Smooth muscle cell of the coronary artery (primary cell): ENCODE data around the gene C1orf232. TPM values are rescaled to one million over a fixed set of nuclear protein-coding genes. Genes with fewer than 3 reads are reported as not detected.

Experiments
- total RNA-seq: library from RNA; depleted of rRNA; stranded (reverse); fragments of >200 nt; gene quantifications from 2 replicates; pipeline ENCODE4 v1.2.3, GENCODE V29; 2014; ENCODE audit warnings: low replicate concordance

Gene C1orf232
- total RNA-seq: not detected in 2 replicates

GRCh38 chr1:26168410-26169197 is at the start of gene C1orf232:
Gene C1orf232 (minus strand): TSS chr1:26168963. CDS start chr1:26168499, 464 bp downstream.

GRCh38 chr1:26190373-26190987 is 21.7 kb upstream of the C1orf232 start, which contains the start of gene CATSPER4:
Gene CATSPER4 (plus strand): TSS chr1:26190602. CDS start chr1:26190628, 26 bp downstream.

GRCh38 chr1:26177182-26177684 is 8.5 kb upstream of the C1orf232 start, which contains the start of gene CNKSR1:
Gene CNKSR1 (plus strand): TSS chr1:26177491. CDS start chr1:26177548, 57 bp downstream.

GRCh38 chr1:26171084-26172072 is 2.6 kb upstream of the C1orf232 start, which contains the start of gene ZNF593OS:
Gene ZNF593OS (minus strand): TSS chr1:26171832. CDS start chr1:26171661, 171 bp downstream.

GRCh38 chr1:26169669-26170471 is 1.1 kb upstream of the C1orf232 start, which contains the start of gene ZNF593:
Gene ZNF593 (plus strand): TSS chr1:26169908. CDS start chr1:26169984, 76 bp downstream.

GRCh38 chr1:26158908-26159742 is 9.6 kb downstream of the C1orf232 start, which contains the start of gene FAM110D:
Gene FAM110D (plus strand): TSS chr1:26159079. CDS start chr1:26161292, 2,213 bp downstream.

Other genes with a start within 250 kb of the C1orf232 start
- 5.0 and 7.0 TPM in 2 replicates for gene PAFAH2, start 170.9 kb downstream of the C1orf232 start, total RNA-seq
- 0.15 and 0.23 TPM in 2 replicates for gene EXTL1, start 147.2 kb downstream of the C1orf232 start, total RNA-seq
- gene SLC30A2, start 122.8 kb downstream of the C1orf232 start, total RNA-seq: not detected in 2 replicates
- gene TRIM63, start 101.3 kb downstream of the C1orf232 start, total RNA-seq: 0.82 TPM in 1 of 2 replicates, not detected in the other
- gene PDIK1L, start 57.1 kb downstream of the C1orf232 start, total RNA-seq: 2.9 TPM in 2 replicates
- gene FAM110D, start 9.9 kb downstream of the C1orf232 start, total RNA-seq: under 0.01 and 0.08 TPM in 2 replicates
- gene ZNF593, start 945 bp upstream of the C1orf232 start, total RNA-seq: 11.2 and 41.5 TPM in 2 replicates
- gene ZNF593OS, start 2.9 kb upstream of the C1orf232 start, total RNA-seq: not detected in 2 replicates
- 0.08 TPM in 1 of 2 replicates, not detected in the other for gene CNKSR1, start 8.5 kb upstream of the C1orf232 start, total RNA-seq
- gene CATSPER4, start 21.6 kb upstream of the C1orf232 start, total RNA-seq: not detected in 2 replicates
- gene CEP85, start 65.2 kb upstream of the C1orf232 start, total RNA-seq: 2.3 and 6.5 TPM in 2 replicates
- gene SH3BGRL3, start 111.1 kb upstream of the C1orf232 start, total RNA-seq: 19.7 and 34.2 TPM in 2 replicates
- 2.8 and 4.9 TPM in 2 replicates for gene UBXN11, start 137.7 kb upstream of the C1orf232 start, total RNA-seq
- gene CD52, start 149.0 kb upstream of the C1orf232 start, total RNA-seq: not detected in 2 replicates
- not detected in 2 replicates for gene CRYBG2, start 185.2 kb upstream of the C1orf232 start, total RNA-seq
- not detected in 2 replicates for gene ZNF683, start 203.8 kb upstream of the C1orf232 start, total RNA-seq
- 0.08 TPM in 1 of 2 replicates, not detected in the other for gene LIN28A, start 241.9 kb upstream of the C1orf232 start, total RNA-seq